ENCODE data around the gene TMEM114. TPM values are rescaled to one million over a fixed set of nuclear protein-coding genes. Genes with fewer than 3 reads are reported as not detected.

The TMEM114 gene
- total RNA-seq, 4 donors from 2014 or later = not detected

DNA sequence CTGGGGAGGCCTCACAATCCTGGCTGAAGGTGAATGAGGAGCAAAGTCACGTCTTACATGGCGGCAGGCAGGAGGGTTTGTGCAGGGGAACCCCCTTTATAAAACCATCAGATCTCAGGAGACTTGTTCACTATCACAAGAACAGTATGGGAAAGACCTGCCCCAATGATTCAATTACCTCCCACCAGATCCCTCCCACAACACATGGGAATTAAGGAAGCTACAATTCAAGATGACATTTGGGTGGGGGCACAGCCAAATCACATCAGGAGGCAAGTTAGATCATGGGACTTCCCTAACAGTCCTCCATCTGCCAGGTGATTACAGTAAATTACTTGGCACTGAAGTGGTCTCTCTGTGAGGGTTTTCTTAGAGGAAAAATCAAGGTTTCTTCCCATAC is 5.3 kb downstream of the TMEM114 start:
- TF ChIP-seq, protein P1, sequence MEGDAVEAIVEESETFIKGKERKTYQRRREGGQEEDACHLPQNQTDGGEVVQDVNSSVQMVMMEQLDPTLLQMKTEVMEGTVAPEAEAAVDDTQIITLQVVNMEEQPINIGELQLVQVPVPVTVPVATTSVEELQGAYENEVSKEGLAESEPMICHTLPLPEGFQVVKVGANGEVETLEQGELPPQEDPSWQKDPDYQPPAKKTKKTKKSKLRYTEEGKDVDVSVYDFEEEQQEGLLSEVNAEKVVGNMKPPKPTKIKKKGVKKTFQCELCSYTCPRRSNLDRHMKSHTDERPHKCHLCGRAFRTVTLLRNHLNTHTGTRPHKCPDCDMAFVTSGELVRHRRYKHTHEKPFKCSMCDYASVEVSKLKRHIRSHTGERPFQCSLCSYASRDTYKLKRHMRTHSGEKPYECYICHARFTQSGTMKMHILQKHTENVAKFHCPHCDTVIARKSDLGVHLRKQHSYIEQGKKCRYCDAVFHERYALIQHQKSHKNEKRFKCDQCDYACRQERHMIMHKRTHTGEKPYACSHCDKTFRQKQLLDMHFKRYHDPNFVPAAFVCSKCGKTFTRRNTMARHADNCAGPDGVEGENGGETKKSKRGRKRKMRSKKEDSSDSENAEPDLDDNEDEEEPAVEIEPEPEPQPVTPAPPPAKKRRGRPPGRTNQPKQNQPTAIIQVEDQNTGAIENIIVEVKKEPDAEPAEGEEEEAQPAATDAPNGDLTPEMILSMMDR (IDR thresholded peaks at IDR 0.05) = no peak
- DNase-seq (ENCODE audit: low spot score) (no peak), ATAC-seq (ENCODE audit: low FRiP score) (no peak)

GRCh38 chr16:8583732-8584131 is 6.6 kb downstream of the TMEM114 start:
- no peak for DNase-seq (ENCODE audit: low spot score)
- TF ChIP-seq, protein P1 (IDR thresholded peaks at IDR 0.05) = no peak

DNA sequence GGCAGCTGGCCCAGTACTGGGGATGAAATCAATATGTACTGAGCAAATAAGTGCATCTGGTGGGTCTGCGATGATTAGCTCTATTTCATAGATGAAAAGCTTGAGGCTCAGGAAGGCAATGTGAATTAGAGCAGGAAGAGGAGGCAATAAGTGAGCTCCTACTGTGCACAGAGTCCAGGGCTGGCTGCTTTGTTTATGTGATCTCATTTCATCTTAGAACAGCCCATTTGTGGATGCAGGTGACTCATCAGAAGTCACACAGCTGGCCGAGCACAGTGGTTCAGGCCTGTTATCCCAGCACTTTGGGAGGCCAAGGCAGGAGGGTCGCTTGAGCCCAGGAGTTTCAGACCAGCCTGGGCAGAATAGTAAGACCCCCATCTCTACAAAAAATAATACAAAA is 7.1 kb downstream of the TMEM114 start:
- TF ChIP-seq, protein P1 (IDR thresholded peaks at IDR 0.05) = no peak
- no peak for ATAC-seq (ENCODE audit: low FRiP score)
- DNase-seq (ENCODE audit: low spot score) = no peak

More at GRCh38 chr16:8583732-8584131, 6.6 kb downstream of the TMEM114 start:
- no peak for ATAC-seq (ENCODE audit: low FRiP score)

GRCh38 chr16:8581831-8582580 is 8.3 kb downstream of the TMEM114 start:
- TF ChIP-seq, protein P1 (IDR thresholded peaks at IDR 0.05) = no peak
- no peak for DNase-seq (ENCODE audit: low spot score)
- no peak for ATAC-seq (ENCODE audit: low FRiP score)

- TF ChIP-seq, protein P1 (IDR thresholded peaks at IDR 0.05) = no peak
- ATAC-seq (ENCODE audit: low FRiP score) (no peak), DNase-seq (ENCODE audit: low spot score) (no peak)
Observed at GRCh38 chr16:8579559-8579958, 10.8 kb downstream of the TMEM114 start.

DNA sequence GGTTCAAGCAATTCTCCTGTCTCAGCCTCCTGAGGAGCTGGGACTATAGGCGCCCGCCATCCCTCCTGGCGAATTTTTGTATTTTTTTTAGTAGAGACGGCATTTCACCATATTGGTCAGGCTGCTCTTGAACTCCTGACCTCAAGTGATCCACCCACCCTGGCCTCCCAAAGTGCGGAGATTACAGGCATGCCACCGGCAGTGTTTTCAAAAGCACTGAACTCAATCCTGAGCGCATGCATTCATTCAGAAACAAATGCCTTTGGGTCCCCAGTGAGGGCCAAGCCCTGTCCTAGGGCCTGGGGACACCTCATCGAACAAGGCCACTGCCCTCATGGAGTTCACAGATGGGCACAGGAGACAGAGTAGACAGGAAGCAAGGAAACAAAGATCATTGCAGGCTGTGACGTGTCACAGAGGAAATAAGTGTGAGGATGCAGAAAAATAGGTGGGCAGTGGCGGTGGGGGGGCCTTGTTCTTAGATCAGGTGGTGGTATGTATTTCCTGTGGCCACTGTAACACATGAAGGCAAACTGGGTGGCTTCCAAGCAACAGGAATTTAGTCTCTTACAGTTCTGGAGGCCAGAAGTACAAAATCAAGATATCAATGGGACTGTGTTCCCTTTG is 12.5 kb downstream of the TMEM114 start:
- no peak for DNase-seq (ENCODE audit: low spot score)
- no peak for ATAC-seq (ENCODE audit: low FRiP score)
- TF ChIP-seq, protein P1 (IDR thresholded peaks at IDR 0.05) = no peak

Data from omental fat pad (tissue), 4 donors.